ENCODE measurements around the gene MMP24OS. TPM values are rescaled to one million over a fixed set of nuclear protein-coding genes. Genes with fewer than 3 reads are reported as not detected.
"Not testable (repeated sequence)": the region's sequence is repeated elsewhere in the genome, so short reads cannot be mapped to it uniquely, and the experiment has no call there.

MMP24OS gene
- total RNA-seq, 2 donors from 2014 or later, result 32.2 to 38.8 TPM

DNA sequence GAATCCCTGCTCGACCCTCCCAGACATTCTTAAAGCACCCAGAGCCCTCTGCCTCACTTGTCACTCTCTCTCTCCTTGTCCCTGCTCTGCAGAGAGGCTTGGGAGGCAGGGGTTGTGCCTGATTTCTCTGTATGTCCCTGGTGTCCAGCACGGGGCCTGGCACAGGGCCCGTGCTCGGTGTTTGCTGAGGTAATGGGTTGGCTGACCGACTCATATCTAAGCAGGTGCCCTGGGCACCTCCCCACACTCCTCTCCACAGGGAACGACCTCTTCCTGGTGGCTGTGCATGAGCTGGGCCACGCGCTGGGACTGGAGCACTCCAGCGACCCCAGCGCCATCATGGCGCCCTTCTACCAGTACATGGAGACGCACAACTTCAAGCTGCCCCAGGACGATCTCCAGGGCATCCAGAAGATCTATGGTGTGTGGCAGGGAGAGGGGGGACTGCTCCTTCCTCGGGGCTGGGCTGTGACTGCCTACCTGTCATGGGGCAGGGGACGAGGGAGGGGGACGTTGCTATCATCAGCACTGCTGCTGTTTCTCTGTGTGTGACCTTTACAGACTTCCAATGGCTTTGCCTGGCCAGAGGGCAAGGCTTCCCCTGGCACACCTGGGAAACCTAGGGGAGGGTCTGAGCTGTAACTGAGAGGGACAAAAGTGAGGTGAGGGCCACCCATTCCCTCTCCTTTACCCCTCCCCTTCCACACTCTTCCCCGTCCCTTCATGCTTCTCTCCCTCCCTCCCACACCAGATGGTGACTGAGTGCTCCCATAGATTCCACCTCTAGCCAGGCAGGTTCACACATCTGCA is 14.2 kb downstream of the MMP24OS start:
- Histone ChIP-seq H3K27ac (ENCODE audit: low read depth, low read length) (peak overlapping the region; percentile 89), H3K4me3 (ENCODE audit: low read length) (peak overlapping the region; percentile 68), H3K4me1 (ENCODE audit: control insufficient read depth, insufficient read depth, low read length) (peaks cover 22% of the 10 kb centered on the region), H3K9me3 (ENCODE audit: control insufficient read depth, low read length) (no peaks in the 10 kb centered on the region), H3K9ac (ENCODE audit: extremely low read depth, low read length, poor library complexity, severe bottlenecking) (peak overlapping the region; percentile 91), H3K27me3 (ENCODE audit: control insufficient read depth, insufficient read depth, low read length, poor library complexity, severe bottlenecking) (no peaks in the 10 kb centered on the region), H3K36me3 (ENCODE audit: control insufficient read depth, insufficient read depth, low read length) (no peaks in the 10 kb centered on the region)
- no peak for TF ChIP-seq CTCF (conservative IDR thresholded peaks at IDR 0.05)
- Mint-ChIP-seq H3K27me3 (ENCODE audit: insufficient read depth) (no peaks in the 10 kb centered on the region), H3K36me3 (ENCODE audit: low read depth) (no peaks in the 10 kb centered on the region), H3K9me3 (peaks cover 62% of the 10 kb centered on the region), H3K4me1 (peaks cover 37% of the 10 kb centered on the region), H3K27ac (peak overlapping the region; percentile 99), H3K4me3 (peak overlapping the region; percentile 40)
- DNase-seq, result no peak
- 81 to 98% methylated on average over 4 to 17 of the region's 17 CpGs for WGBS, 2 experiments (ENCODE audit: insufficient coverage in 1 of 2, insufficient read length in 1 of 2)

DNA sequence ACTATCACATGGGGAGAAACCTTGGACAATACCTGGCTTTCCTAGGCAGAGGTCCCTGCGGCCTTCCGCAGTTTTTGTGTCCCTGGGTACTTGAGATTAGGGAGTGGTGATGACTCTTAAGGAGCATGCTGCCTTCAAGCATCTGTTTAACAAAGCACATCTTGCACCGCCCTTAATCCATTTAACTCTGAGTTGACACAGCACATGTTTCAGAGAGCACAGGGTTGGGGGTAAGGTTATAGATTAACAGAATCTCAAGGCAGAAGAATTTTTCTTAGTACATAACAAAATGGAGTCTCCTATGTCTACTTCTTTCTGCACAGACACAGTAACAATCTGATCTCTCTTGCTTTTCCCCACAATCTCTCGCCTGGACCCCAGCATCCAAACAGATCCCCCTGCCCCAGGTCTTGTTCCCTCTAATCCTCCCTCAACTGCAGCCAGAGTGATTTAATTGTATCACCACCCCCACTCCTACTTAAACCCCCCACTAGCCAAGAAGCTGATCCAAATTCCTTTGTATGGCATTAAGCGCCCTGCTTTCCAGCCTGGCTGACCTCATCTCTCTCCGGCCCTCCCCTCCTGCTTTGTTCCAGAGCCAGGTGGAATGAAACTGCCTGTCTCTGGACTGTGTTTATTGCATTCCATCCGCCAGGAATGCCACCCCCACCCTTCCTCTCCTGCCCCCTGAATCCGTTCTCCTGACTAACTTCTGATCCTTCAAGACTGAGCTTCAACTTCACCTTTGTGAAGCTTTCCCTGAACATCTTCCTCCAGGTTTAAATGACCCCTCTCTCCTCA is 15.0 kb downstream of the MMP24OS start:
- Mint-ChIP-seq H3K4me1 (peaks cover 37% of the 10 kb centered on the region), H3K27ac (peak overlapping the region; percentile 99), H3K9me3 (peaks cover 59% of the 10 kb centered on the region), H3K4me3 (peak overlapping the region; percentile 40)
- Histone ChIP-seq H3K4me3 (ENCODE audit: low read length) (peak overlapping the region; percentile 68), H3K27ac (ENCODE audit: low read depth, low read length) (peak overlapping the region; percentile 89), H3K9ac (ENCODE audit: extremely low read depth, low read length, poor library complexity, severe bottlenecking) (peak overlapping the region; percentile 91), H3K4me1 (ENCODE audit: control insufficient read depth, insufficient read depth, low read length) (peaks cover 22% of the 10 kb centered on the region)
- H3K36me3 Mint-ChIP-seq (ENCODE audit: low read depth); H3K9me3 ChIP-seq (ENCODE audit: control insufficient read depth, low read length); H3K27me3 Mint-ChIP-seq (ENCODE audit: insufficient read depth); H3K27me3 ChIP-seq (ENCODE audit: control insufficient read depth, insufficient read depth, low read length, poor library complexity, severe bottlenecking); H3K36me3 ChIP-seq (ENCODE audit: control insufficient read depth, insufficient read depth, low read length): not testable (repeated sequence)
- 6 to 17% methylated on average over 4 to 5 of the region's 8 CpGs for WGBS, 2 experiments (ENCODE audit: insufficient coverage in 1 of 2, insufficient read length in 1 of 2)
- peak; percentile 91 for DNase-seq
- TF ChIP-seq CTCF (conservative IDR thresholded peaks at IDR 0.05), result peak; percentile 55

GRCh38 chr20:35262321-35262720 is 15.6 kb downstream of the MMP24OS start:
- Mint-ChIP-seq H3K27ac (peak overlapping the region; percentile 92), H3K9me3 (peaks cover 53% of the 10 kb centered on the region), H3K4me1 (peaks cover 37% of the 10 kb centered on the region)
- WGBS, 2 experiments (ENCODE audit: insufficient coverage in 1 of 2, insufficient read length in 1 of 2), result 15% methylated on average over 6 of the region's 10 CpGs; no CpG with 5 or more reads in 1 of the 2 experiments
- H3K4me3 Mint-ChIP-seq; H3K4me3 ChIP-seq (ENCODE audit: low read length); H3K36me3 ChIP-seq (ENCODE audit: control insufficient read depth, insufficient read depth, low read length); H3K9ac ChIP-seq (ENCODE audit: extremely low read depth, low read length, poor library complexity, severe bottlenecking); H3K36me3 Mint-ChIP-seq (ENCODE audit: low read depth); H3K27ac ChIP-seq (ENCODE audit: low read depth, low read length); DNase-seq; H3K27me3 Mint-ChIP-seq (ENCODE audit: insufficient read depth); H3K9me3 ChIP-seq (ENCODE audit: control insufficient read depth, low read length); H3K27me3 ChIP-seq (ENCODE audit: control insufficient read depth, insufficient read depth, low read length, poor library complexity, severe bottlenecking): not testable (repeated sequence)
- H3K4me1 ChIP-seq (ENCODE audit: control insufficient read depth, insufficient read depth, low read length), result peaks cover 22% of the 10 kb centered on the region

All from endodermal cell (in vitro differentiated cells).